Neural cell (in vitro differentiated cells): Measurements from ENCODE around the gene CACNA1I. TPM values are rescaled to one million over a fixed set of nuclear protein-coding genes. Genes with fewer than 3 reads are reported as not detected.

ENCODE experiments used
- H2AFZ ChIP-seq: fragments of 200-600, 300-800 bp; sonication (generic), shearing (Covaris generic); 2 replicates; pipeline ENCODE4 v1.6.0; 2014; ENCODE audit warnings: low read depth, mild to moderate bottlenecking, antibody characterized with exemption, low read length, moderate library complexity
- H3F3A ChIP-seq: fragments of 200-600 bp; shearing (Covaris generic); 2 replicates; pipeline ENCODE4 v1.6.1; 2016; ENCODE audit warnings: mild to moderate bottlenecking, moderate library complexity, mixed read lengths, antibody characterized with exemption, low read length; ENCODE audit not compliant: insufficient read depth, poor library complexity, severe bottlenecking
- H3K27ac ChIP-seq: fragments of 200-600, 300-800 bp; sonication (generic), shearing (Covaris generic); 2 replicates; pipeline ENCODE4 v1.5.1; 2014; ENCODE audit warnings: mild to moderate bottlenecking, low read length, moderate library complexity
- H3K27me3 ChIP-seq: fragments of 300-800, 200-600 bp; sonication (generic), shearing (Covaris generic); 2 replicates; pipeline ENCODE4 v1.6.0; 2014; ENCODE audit warnings: mild to moderate bottlenecking, low read depth, low read length, moderate library complexity; ENCODE audit not compliant: insufficient read depth
- H3K36me3 ChIP-seq: fragments of 300-800, 200-600 bp; sonication (generic), shearing (Covaris generic); 2 replicates; pipeline ENCODE4 v1.5.1; 2014; ENCODE audit warnings: mild to moderate bottlenecking, antibody characterized with exemption, low read length, moderate library complexity; ENCODE audit not compliant: insufficient read depth
- H3K4me2 ChIP-seq: fragments of 300-800, 200-600 bp; sonication (generic), shearing (Covaris generic); 2 replicates; pipeline ENCODE4 v1.6.0; 2014; ENCODE audit warnings: mild to moderate bottlenecking, low read length
- H3K4me3 ChIP-seq: fragments of 300-800, 200-600 bp; sonication (generic), shearing (Covaris generic); 2 replicates; pipeline ENCODE4 v1.5.1; 2014; ENCODE audit warnings: mild to moderate bottlenecking, low read length, moderate library complexity
- H3K79me2 ChIP-seq: fragments of 200-600 bp; shearing (Covaris generic); replicated peaks from 2 replicates; pipeline ENCODE4 v1.6.0; 2014; ENCODE audit warnings: mild to moderate bottlenecking, low read length, moderate library complexity; ENCODE audit not compliant: insufficient read depth
- H3K9ac ChIP-seq: fragments of 300-800, 200-600 bp; sonication (generic), shearing (Covaris generic); 2 replicates; pipeline ENCODE4 v1.6.1; 2016; ENCODE audit warnings: mild to moderate bottlenecking, low read length, mixed read lengths
- H3K9me2 ChIP-seq: fragments of 200-600 bp; shearing (Covaris generic); 2 replicates; pipeline ENCODE4 v1.6.1; 2016; ENCODE audit warnings: mild to moderate bottlenecking, low read length, mixed read lengths; ENCODE audit not compliant: insufficient read depth
- H3K9me3 ChIP-seq: fragments of 200-600, 300-800 bp; sonication (generic), shearing (Covaris generic); 2 replicates; pipeline ENCODE4 v1.6.1; 2016; ENCODE audit warnings: mild to moderate bottlenecking, mixed run types, low read length, moderate library complexity, mixed read lengths
- H4K20me1 ChIP-seq: fragments of 200-600 bp; shearing (Covaris generic); 2 replicates; pipeline ENCODE4 v1.6.1; 2016; ENCODE audit warnings: mild to moderate bottlenecking, mixed run types; ENCODE audit not compliant: insufficient read depth
- EP300 ChIP-seq: fragments of 450-650 bp; conservative IDR thresholded peaks from 2 replicates; pipeline ENCODE4 v1.6.1; 2014; ENCODE audit warnings: antibody characterized with exemption, mild to moderate bottlenecking, moderate library complexity; ENCODE audit not compliant: poor library complexity, severe bottlenecking
- EZH2 ChIP-seq: fragments of 200-600, 300-800 bp; shearing (Covaris generic), sonication (generic); IDR thresholded peaks from 2 replicates; pipeline ENCODE4 v1.6.1; 2014; ENCODE audit warnings: antibody characterized with exemption, low read length, borderline replicate concordance, mild to moderate bottlenecking; ENCODE audit not compliant: insufficient read depth, poor library complexity, severe bottlenecking
- MXI1 ChIP-seq: fragments of 450-650 bp; conservative IDR thresholded peaks from 2 replicates; pipeline ENCODE4 v1.6.1; 2014; ENCODE audit warnings: antibody characterized with exemption, mild to moderate bottlenecking; ENCODE audit not compliant: poor library complexity, severe bottlenecking
- POLR2AphosphoS5 ChIP-seq: IDR thresholded peaks from 2 replicates; pipeline ENCODE4 v1.6.1; 2012
- RAD21 ChIP-seq: fragments of 450-650 bp; conservative IDR thresholded peaks from 2 replicates; pipeline ENCODE4 v1.6.1; 2014; ENCODE audit warnings: antibody characterized with exemption, mild to moderate bottlenecking, moderate library complexity
- SMC3 ChIP-seq: fragments of 450-650 bp; conservative IDR thresholded peaks from 2 replicates; pipeline ENCODE4 v1.6.1; 2014; ENCODE audit warnings: antibody characterized with exemption, mild to moderate bottlenecking, moderate library complexity; ENCODE audit not compliant: poor library complexity
- TAF1 ChIP-seq: IDR thresholded peaks from 2 replicates; pipeline ENCODE4 v1.6.1; 2012; ENCODE audit warnings: low read depth
- polyA plus RNA-seq: library from polyadenylated mRNA; depleted of rRNA; stranded (reverse); fragments of >200 nt; gene quantifications from 2 replicates; pipeline ENCODE4 v1.2.3, GENCODE V29; 2014
- TF ChIP-seq, protein P1 (sequence below): IDR thresholded peaks from 2 replicates; pipeline ENCODE4 v1.6.1; 2012; ENCODE audit warnings: borderline replicate concordance
- TF ChIP-seq, protein P2 (sequence below): fragments of 450-650 bp; IDR thresholded peaks from 2 replicates; pipeline ENCODE4 v1.5.1; 2014; ENCODE audit warnings: antibody characterized with exemption, mild to moderate bottlenecking, moderate library complexity; ENCODE audit not compliant: poor library complexity, severe bottlenecking

CACNA1I gene
- polyA plus RNA-seq, 1 donor from 2014 or later, result 1.9 TPM

DNA sequence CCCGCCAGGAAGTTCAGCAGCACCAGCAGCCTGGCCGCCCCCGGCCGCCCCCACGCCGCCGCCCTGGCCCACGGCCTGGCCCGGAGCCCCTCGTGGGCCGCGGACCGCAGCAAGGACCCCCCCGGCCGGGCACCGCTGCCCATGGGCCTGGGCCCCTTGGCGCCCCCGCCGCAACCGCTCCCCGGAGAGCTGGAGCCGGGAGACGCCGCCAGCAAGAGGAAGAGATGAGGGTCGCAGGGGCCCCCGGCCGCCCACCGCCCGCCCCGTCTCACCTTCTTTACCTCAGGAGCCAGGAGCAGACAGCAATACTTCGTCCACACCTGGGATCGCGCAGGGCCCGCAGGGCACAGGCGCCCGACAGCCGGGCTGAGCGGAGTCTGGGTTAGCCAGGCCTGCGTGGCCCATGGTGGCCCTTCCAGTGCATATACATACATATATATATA lies 115.6 kb downstream of the CACNA1I start:
- no peak overlapping the region for H3K9ac ChIP-seq
- H3K79me2 ChIP-seq, result no peaks in the 10 kb centered on the region
- H3K9me2 ChIP-seq, result no peaks in the 10 kb centered on the region
- H3F3A ChIP-seq, result no peaks in the 10 kb centered on the region
- H3K4me3 ChIP-seq, result no peak overlapping the region
- H3K4me2 ChIP-seq, result no peak overlapping the region
- H2AFZ ChIP-seq, result no peak overlapping the region
- H3K27ac ChIP-seq, result no peak overlapping the region
- no peaks in the 10 kb centered on the region for H3K9me3 ChIP-seq
- H3K27me3 ChIP-seq, result no peaks in the 10 kb centered on the region
- no peaks in the 10 kb centered on the region for H3K36me3 ChIP-seq
- no peaks in the 10 kb centered on the region for H4K20me1 ChIP-seq
- no peak for TF ChIP-seq EZH2
- no peak for TF ChIP-seq POLR2AphosphoS5
- no peak for TF ChIP-seq RAD21
- TF ChIP-seq MXI1, result no peak
- no peak for TF ChIP-seq TAF1
- TF ChIP-seq, protein P1, sequence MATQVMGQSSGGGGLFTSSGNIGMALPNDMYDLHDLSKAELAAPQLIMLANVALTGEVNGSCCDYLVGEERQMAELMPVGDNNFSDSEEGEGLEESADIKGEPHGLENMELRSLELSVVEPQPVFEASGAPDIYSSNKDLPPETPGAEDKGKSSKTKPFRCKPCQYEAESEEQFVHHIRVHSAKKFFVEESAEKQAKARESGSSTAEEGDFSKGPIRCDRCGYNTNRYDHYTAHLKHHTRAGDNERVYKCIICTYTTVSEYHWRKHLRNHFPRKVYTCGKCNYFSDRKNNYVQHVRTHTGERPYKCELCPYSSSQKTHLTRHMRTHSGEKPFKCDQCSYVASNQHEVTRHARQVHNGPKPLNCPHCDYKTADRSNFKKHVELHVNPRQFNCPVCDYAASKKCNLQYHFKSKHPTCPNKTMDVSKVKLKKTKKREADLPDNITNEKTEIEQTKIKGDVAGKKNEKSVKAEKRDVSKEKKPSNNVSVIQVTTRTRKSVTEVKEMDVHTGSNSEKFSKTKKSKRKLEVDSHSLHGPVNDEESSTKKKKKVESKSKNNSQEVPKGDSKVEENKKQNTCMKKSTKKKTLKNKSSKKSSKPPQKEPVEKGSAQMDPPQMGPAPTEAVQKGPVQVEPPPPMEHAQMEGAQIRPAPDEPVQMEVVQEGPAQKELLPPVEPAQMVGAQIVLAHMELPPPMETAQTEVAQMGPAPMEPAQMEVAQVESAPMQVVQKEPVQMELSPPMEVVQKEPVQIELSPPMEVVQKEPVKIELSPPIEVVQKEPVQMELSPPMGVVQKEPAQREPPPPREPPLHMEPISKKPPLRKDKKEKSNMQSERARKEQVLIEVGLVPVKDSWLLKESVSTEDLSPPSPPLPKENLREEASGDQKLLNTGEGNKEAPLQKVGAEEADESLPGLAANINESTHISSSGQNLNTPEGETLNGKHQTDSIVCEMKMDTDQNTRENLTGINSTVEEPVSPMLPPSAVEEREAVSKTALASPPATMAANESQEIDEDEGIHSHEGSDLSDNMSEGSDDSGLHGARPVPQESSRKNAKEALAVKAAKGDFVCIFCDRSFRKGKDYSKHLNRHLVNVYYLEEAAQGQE, result no peak
- no peak for TF ChIP-seq SMC3
- TF ChIP-seq, protein P2, sequence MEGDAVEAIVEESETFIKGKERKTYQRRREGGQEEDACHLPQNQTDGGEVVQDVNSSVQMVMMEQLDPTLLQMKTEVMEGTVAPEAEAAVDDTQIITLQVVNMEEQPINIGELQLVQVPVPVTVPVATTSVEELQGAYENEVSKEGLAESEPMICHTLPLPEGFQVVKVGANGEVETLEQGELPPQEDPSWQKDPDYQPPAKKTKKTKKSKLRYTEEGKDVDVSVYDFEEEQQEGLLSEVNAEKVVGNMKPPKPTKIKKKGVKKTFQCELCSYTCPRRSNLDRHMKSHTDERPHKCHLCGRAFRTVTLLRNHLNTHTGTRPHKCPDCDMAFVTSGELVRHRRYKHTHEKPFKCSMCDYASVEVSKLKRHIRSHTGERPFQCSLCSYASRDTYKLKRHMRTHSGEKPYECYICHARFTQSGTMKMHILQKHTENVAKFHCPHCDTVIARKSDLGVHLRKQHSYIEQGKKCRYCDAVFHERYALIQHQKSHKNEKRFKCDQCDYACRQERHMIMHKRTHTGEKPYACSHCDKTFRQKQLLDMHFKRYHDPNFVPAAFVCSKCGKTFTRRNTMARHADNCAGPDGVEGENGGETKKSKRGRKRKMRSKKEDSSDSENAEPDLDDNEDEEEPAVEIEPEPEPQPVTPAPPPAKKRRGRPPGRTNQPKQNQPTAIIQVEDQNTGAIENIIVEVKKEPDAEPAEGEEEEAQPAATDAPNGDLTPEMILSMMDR, result no peak
- TF ChIP-seq EP300, result no peak

DNA sequence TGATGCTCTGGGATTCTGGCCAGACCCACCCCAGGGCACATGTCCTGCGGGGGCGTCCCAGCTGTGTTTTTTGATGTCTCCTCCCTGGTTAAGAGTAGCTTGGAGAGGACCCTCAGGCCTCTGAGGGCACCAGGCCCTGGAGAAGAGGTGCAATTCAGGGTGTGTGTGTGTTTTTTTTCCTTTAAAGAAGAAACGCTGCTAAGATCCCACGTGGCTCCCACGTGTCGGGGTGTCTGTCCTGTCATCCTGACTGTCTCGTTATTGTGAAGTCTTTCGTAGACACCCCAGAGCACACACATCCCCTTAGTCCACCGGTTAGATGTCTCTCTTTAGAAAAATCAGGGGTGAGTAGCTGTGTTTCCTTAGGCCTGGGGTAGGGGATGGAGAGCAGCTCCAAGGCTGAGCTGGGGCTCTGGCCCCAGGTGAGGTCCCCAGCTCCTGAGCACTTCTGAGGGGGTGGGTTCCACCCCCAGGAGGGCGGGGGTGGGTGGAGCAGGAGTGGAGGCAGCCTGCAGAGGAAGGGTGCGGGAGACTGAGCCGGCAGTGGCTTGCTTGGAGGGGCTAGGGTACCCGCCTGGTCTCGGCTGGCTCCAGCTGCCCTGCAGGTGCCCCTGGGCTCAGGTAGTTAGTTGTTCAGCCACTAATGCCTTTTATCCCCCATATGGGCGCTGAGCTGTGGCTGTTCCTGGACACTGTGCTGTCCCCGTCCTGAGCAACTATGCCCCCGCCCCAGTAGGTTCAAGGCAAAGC lies 116.4 kb downstream of the CACNA1I start:
- no peaks in the 10 kb centered on the region for H3K9me2 ChIP-seq
- no peaks in the 10 kb centered on the region for H3F3A ChIP-seq
- no peaks in the 10 kb centered on the region for H3K9me3 ChIP-seq
- no peaks in the 10 kb centered on the region for H3K36me3 ChIP-seq
- no peak overlapping the region for H3K9ac ChIP-seq
- H3K4me2 ChIP-seq, result no peak overlapping the region
- no peaks in the 10 kb centered on the region for H3K27me3 ChIP-seq
- H3K79me2 ChIP-seq, result no peaks in the 10 kb centered on the region
- TF ChIP-seq EZH2 (no peak), MXI1 (no peak), SMC3 (no peak), RAD21 (no peak), EP300 (no peak), POLR2AphosphoS5 (no peak), TAF1 (no peak)
- TF ChIP-seq, protein P1, result no peak
- TF ChIP-seq, protein P2, result no peak
- no peak overlapping the region for H3K4me3 ChIP-seq
- no peak overlapping the region for H2AFZ ChIP-seq
- H4K20me1 ChIP-seq, result no peaks in the 10 kb centered on the region
- H3K27ac ChIP-seq, result no peak overlapping the region
